Stimulated activated CD4-positive, alpha-beta T cell treated with anti-CD3 and anti-CD28 coated beads, Interleukin-4, amount 100 ng/mL, for 48 hours (primary cell): ENCODE results near the gene IL11.
A peak's percentile ranks its signal among the peaks of the same experiment; 100 is the strongest.

ENCODE experiments used
- DNase-seq, 2 donors: peaks; one replicate each; pipeline ENCODE4 v3.0.0-alpha.2; 2020; ENCODE audit warnings: low read depth in 2 of 2

IL11 gene

DNA sequence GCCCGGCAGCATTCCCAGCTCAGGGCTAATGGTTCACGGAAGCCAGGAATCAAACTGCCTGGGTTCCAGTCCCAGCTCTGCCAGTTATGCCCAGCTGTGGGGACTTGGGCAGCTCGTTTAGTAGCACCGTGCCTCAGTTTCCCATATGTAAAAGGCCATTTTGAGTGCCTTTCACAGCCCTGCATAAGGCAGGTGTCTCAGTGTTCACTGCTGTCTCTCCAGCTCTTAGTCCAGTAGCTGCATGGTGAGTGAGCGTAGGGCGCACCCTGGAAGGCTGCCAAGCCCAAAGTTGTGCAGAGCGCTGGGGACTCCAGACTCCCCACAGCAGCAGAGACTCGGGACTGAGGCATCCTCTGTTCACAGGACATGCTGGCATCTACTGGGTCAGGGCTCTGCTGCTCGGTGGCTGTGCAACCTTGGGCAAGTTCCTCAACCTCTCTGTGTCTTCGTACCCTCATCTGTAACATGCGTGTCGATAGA is 21.0 kb upstream of the IL11 start:
- DNase-seq = no peak

DNA sequence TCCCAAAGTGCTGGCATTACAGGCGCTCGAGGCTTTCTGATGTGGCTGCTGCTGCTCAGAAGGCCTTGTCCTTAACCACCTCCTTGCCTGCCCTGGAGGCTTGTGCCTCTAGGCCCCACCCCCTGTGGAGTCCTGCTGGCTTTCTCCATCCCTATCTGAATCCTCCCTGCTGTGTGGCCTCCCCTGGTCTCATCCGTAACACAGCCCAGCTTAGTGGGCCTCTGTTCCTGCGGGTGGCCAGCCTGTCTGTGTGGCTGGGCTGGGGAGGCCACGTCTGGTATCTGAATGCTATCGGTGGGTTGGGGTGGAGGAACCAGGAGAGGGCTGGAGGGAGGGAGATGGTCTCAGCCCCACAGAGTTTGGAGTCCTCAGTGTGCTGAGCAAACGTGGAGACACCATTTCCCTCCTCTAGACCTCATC is 20.2 kb upstream of the IL11 start:
- DNase-seq = no peak

DNA sequence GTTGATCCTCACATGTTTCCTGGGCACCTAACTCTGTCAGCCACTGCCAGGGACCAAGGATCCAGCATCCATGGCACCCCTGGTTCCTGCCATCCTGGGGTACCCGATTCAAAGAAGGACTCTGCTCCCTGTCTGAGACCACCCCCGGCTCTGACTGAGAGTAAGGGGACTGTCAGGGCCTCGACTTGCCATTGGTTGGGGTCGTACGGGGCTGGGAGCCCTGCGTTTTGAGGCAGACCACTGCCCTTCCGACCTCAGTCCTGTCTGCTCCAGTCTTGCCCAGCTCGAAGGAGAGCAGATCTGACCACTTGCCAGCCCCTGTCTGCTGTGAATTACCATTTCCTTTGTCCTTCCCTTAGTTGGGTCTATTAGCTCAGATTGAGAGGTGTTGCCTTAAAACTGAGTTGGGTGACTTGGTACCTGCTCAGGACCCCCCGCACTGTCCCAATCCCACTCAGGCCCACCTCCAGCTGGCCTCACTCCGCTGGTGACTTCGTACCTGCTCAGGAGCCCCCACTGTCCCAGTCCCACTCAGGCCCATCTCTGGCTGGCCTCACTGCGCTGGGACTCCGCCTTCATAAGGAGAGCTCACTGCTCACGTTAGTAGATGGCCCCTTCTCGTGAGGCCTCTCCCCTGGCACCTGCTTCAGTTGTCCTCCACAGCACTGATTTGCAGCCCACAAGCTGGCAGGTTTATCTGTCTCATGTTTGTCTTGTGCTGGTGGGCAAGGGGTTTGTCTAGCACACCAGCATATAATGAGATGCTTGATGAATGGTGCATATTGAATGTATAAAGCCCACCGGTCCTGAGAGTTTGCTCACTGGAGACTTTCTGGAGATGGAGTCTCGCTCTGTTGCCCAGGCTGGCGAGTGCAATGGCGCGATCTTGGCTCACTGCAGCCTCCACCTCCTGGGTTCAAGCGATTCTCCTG is 19.4 kb upstream of the IL11 start:
- no peak for DNase-seq

DNA sequence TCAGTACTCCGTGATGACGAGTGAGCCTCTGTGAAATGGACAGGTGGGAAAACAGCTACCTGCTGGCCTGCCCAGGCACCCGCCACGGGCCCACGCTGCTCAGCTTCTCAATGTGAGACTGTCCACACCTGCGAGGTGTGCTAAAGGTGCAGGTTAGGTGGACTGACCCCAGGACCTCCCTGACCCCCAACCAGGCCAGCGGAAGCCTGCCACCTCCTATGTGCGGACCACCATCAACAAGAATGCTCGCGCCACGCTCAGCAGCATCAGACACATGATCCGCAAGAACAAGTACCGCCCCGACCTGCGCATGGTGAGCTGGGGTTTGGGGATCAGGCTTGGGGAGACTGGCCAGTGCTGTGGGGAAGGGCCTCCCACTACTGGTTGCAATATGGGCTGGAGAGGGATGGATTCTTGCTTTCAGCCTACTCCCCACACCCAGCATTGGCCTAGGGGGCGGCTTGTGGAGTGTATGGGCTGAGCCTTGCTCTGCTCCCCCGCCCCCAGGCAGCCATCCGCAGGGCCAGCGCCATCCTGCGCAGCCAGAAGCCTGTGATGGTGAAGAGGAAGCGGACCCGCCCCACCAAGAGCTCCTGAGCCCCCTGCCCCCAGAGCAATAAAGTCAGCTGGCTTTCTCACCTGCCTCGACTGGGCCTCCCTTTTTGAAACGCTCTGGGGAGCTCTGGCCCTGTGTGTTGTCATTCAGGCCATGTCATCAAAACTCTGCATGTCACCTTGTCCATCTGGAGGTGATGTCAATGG is 17.7 kb upstream of the IL11 start:
- DNase-seq = no peak

DNA sequence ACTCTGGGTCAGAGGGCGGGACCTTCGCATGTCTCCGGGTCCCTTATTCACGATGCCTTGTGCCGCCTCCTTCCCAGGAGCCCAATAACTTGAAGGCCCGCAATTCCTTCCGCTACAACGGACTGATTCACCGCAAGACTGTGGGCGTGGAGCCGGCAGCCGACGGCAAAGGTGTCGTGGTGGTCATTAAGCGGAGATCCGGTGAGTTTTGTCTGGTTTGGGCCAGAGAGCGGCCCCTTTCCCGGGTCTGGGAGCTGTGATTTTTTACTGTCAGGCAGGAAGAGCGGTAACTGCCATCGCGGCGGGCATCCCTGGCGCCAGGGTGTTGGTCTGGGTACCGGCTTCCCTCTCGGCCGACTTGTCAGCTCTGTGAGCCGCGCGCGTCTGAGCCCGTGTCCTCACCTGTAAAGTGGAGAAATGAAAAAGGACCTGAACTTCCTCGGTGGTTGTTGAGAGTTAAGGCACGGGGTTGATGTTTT is 16.3 kb upstream of the IL11 start:
- DNase-seq = peak in 1 of 2 donors; percentile 38

DNA sequence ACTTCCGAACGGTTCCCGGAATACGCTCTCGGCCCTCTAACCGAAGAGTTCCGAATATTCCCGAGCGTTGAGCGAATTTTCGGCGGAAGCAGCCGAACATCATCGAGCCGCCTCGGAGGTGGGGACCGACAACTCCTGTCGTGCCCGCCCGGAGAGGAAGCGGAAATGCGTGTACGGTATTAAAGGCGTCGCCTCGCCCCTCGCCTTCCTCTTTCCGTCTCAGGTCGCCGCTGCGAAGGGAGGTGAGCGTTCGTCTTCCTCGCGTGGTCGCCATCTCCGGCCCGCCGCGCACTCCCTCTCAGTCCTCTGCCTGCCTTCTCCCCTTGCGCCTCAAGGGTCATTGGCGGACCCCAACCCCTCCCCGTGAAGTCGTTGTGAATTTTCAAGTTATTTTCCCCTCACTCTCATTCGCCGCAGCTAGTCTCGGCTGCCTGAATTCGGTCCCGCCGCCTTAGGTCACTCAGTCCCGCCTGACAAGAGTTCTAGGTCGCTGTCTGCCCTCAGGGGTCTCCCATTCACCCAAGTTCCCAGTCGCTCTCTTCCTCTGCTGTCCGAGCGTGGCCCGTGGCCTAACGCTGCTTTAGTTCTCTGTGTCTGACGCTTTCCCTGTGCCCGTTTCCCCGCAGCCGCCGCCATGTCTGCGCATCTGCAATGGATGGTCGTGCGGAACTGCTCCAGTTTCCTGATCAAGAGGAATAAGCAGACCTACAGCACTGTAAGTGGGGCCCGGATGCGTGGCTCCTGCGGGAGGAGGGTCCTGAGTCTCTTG is 15.6 kb upstream of the IL11 start, which contains the start of gene RPL28:
TSS of gene RPL28 (plus strand) at position 209 of the 769 bp plus-strand sequence. CDS start at position 635, 426 bp downstream.
- peak; percentile 95 to 98 for DNase-seq

DNA sequence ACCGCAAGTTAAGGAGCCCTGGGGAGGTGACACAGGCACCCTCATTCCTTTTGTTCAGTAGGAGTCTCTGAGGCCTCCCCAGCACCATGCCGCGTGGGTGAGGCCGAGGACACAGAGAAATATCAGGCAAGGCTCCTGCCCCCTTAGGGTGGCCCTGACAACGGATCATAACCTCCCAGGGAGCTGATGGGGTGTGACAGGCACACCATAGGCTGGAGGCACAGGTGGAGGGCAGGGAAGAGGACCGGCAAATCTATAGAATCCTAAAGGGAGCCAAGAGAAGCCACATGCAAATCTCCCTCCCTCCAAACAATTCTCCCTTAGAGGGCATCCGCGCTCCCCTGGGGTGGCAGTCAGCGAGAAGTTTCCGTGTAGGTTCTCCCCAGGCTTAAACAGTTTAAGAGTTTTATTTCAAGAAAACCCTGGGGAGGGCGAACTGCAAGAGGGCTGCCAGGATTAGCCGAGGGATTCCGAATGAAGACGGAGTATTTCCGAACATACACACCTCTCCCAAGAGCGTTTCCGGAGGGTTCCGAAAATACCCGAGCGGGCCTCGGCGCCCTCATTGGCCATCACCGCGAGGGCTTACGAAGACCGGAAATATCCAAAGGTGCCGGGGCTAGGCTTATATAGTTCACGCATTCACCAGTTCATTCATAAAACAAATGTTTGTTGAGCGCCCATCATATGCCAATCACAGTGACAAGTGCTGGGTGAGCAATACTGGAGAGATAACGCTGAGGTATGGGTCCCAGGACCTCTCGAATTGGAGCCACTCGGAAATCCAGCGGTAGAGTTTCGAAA is 14.9 kb upstream of the IL11 start:
- peak; percentile 95 to 96 for DNase-seq

DNA sequence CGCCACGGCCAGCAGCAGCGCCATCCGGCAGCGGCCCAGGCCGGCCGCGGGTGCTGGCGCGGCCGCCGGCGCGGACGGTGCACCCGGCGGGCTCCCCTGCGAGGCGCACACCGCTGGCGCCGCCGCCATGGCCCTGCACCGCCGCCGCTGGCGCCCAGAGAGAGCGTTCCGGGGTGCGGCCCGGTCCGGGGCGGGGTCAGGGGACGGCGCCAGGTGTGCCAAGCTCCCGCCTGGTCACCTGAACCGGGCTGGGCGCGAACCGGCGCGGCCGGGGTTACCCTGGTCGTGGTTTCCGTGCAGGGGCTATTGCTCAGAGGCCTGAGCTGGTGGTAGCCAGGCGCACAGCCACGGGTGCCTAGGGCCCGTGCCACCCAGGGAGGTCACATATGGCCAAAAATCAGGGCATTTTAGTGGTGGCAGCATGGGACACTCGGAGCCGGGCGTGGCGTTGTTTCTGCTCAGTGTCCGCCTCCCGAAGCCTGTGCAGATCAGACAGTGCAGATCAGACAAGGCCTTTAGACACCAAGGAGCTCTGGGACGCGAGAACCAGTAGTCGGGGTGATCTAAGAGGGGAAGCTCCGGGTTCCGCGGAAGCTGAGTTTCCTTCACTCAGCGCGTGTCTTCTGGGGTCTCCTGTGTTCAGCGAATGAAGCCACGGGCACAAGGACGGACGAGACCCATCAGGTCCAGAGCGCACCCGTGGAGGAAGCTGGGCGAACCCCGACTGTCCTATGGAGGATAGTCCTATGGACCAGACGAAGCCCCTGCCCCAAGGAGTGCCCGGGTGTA is 14.1 kb upstream of the IL11 start, which contains the start of gene TMEM238:
TSS of gene TMEM238 (minus strand) at position 162 of the 789 bp plus-strand sequence. CDS start at position 129, 33 bp downstream.
- peak in 1 of 2 donors; percentile 32 for DNase-seq

DNA sequence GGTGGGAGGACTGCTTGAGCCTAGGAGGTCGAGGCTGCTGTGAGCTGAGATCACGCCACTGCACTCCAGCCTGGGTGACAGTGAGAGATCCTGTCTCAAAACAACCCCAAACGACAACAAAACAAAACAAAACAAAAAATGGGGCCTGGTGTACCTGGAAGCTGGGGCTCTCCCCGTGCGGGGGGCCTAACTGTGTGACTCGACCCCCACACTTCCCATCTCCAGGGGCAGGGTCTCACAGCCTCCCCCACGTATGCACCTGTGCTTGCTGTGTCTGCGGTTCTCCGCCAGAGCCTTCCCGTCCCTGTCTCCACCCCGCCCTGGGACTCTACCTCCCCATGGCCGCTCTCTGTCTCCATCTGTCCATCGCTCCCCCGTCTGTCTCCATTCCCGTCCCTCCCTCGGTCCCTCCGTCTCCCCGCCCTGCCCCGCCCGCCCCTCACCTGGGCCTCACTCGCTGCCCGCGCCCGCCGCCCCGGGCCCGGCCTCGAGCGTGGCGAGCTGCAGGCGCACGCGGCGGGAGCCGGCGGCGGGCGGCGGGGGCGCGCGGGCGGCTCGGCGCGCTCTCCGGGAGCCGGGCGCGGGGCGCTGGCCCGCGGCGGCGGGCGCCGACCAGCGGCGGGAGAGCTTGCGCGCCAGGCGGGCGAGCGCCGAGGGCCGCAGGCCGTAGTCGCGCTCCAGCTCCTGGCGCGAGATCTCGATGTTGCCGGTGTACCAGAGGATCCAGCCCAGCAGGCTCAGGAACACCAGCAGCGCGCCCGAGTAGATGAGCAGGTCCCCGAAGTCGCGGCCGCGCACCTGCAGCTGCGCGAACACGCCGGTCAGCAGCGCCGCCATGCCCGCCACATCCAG is 13.2 kb upstream of the IL11 start:
- DNase-seq = peak in 1 of 2 donors; percentile 48

DNA sequence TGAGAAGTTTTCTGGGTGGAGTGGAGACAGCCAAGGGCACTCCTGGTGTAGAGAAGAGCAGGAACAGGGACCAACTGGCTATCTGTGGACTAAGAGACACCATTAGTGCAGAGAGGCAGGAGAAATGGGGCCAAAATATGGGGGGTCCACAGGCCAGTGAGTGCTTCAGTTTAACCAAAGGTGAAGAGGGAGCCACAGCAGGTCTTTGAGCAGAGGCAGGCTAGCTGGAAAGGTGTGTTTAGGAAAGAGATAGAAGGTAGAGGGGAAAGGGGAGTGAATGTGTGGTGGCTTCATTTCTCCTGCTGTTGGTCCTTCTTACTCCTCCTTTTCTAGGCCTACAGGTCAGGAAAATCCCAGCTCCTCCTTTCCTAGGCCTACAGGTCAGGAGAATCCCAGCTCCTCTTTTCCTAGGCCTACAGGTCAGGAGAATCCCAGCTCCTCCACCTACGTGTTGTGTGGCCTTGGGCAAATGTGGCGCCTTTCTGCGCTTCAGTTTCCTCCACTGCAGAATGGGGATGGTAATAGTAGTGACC is 12.3 kb upstream of the IL11 start:
- DNase-seq = no peak

DNA sequence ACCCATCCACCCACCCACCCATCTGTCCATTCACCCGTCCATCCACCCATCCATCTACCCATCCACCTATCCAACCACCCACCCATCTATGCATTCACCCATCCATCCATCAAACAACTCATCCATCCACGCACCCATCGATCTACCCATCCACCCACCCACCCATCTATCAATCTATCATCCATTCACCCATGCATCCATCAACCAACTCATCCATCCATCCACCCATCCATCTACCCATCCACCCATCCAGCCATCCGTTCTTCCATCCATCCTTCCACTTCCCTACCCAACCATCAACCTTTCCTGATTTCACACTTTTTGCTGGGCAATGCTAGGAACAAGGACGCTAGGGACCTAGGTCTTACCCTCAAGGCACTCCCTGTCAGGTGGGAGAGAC is 11.8 kb upstream of the IL11 start:
- no peak for DNase-seq

DNA sequence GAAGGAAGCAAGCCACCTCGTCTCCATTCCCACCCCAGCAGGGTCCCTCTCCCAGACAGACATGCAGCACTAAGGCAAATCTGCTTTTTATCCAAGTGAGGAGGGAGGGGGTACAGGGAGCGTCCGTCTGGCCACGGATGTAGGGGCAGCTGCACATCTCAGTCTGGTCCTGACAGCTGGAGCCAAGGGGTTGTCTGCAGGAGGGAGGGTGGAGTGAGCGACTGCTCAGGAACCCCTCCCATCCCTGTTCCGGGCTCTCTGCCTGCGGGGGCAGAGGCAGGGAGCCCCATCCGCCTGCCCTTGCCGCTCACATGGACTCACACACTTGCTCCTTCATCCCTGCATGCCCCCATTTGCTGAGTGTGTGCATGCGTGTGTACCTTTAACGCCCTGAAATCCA is 8.9 kb upstream of the IL11 start:
- DNase-seq = no peak

DNA sequence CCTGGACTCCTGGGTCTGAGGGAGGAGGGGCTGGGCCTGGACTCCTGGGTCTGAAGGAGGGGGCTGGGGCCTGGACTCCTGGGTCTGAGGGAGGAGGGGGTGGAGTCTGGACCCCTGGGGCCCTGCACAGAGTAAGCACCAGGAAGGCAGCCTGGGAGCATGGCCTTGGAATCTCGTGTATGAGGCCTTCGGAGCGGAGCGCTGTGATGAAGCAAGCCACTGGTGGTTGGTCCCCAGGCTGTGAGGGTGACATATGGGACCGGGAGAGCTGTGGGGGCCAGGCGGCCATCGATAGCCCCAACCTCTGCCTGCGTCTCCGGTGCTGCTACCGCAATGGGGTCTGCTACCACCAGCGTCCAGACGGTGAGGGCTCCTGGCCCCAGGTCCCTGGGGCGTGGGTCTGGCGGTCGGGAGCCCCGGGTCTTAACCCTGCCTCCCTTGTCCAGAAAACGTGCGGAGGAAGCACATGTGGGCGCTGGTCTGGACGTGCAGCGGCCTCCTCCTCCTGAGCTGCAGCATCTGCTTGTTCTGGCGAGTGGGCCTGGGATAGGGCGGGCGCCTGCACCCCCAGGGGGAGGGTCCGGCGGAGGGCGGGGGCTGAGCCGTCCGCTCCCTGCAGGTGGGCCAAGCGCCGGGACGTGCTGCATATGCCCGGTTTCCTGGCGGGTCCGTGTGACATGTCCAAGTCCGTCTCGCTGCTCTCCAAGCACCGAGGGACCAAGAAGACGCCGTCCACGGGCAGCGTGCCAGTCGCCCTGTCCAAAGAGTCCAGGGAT is 7.3 kb upstream of the IL11 start:
- no peak for DNase-seq

DNA sequence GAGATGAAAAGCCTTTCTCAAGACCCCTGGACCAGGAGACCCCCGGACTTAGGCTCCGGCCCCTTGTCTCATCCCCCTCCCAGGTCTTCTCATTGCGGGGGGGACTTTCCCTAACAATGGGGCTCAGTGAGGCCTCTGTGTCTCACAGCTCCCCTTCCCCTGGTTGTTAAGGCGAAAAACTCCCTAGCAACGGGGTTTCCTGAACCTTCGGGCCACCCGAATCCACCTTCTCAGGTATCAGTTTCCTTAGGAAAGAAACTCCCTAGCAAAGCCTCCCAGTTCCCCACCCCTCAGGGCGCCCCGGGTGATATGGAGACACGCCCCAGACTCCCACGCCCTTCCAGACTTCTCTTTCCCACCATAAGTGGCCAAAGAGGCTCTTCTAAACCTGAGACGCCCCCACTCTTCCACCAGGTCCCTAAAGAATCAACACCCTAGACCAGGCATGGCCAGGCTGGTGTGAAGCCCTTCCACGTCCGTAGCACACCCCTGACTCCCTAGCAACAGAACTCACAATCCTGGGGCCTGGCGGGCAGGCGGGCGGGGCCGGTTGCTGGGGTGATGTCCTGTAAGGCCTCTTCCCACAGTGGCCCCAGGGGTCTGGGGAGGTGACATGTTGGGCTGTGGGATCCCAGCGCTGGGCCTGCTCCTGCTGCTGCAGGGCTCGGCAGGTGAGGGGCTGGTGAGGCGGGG is 6.1 kb upstream of the IL11 start, which contains the start of gene TMEM190:
TSS of gene TMEM190 (plus strand) at position 586 of the 693 bp plus-strand sequence. CDS start at position 614, 28 bp downstream.
- no peak for DNase-seq

DNA sequence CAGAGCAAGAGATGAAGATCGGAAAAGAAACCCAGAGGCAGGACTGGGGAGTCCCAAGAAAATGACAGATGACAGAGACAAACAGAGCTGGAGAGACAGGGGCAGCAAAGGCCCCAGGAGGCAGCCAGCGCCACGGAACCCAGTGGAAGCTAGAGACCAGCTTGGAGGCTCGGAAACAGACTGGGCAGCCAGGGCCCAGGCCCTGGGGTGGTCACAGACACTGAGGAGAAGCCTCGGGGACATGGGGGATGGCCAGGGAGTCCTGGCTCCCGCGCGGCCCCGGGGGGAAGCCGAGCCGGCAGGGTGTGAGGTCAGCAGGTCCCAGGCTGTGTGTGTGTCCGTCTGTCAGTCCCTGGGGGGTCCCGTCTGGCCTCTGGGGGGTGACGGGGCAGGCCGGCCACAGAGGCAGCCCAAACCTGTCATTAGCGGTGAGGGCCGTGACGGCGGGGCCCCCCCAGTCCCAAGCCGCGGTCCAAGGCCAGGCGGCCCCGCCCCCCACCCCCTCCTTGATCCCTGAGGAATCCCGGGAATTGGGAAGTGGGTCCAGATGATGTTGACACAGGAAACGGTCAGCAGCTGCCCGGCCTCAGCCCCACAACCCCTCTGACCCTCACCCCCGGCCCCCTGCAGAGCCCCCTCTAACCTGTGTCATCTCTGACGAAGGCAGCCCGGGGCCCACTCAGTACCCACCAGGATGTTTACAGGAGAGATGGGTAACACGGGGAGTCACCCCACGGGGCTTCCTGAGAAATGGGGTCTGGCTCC is 3.9 kb upstream of the IL11 start:
- no peak for DNase-seq

DNA sequence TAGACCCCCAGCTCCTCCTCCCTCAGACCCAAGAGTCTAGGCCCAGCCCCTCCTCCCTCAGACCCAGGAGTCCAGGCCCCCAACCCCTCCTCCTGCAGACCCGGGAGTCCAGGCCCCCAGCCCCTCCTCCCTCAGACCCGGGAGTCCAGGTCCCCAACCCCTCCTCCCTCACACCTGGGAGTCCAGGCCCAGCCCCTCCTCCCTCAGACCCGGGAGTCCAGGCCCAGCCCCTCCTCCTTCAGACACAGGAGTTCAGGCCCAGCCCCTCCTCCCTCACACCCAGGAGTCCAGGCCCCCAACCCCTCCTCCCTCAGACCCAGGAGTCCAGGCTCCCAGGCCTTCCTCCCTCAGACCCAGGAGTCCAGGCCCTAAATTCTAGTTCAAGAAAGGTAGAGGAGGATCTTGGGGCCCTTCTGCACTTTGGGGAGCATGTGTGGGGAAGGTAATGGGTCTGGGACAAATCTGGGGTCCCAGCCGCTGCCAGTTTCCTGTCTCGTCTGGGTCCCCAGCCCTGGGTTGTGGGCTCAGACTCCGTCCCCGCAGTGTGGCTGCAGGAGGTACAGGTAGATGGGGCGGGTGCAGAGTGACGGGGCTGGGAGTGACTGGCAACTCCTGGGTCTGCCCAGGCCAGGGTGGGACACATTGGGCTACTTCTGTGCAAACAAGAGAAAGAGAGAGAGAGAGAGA is 3.2 kb upstream of the IL11 start:
- DNase-seq = no peak
